NCI-H2227 (cell line): Measurements from ENCODE around the gene EFL1.
"Not testable (repeated sequence)": the region's sequence is repeated elsewhere in the genome, so short reads cannot be mapped to it uniquely, and the experiment has no call there.

Experiments used
- DNase-seq: peaks from one replicate; lab custom pipeline; 2025; ENCODE audit not compliant: unreplicated experiment; lab: John Stamatoyannopoulos, UW

Gene EFL1

GRCh38 chr15:82281276-82281675, 18.7 kb upstream of the EFL1 start:
- DNase-seq: not testable (repeated sequence)

GRCh38 chr15:82275410-82275809, 12.9 kb upstream of the EFL1 start:
- DNase-seq: no peak

DNA sequence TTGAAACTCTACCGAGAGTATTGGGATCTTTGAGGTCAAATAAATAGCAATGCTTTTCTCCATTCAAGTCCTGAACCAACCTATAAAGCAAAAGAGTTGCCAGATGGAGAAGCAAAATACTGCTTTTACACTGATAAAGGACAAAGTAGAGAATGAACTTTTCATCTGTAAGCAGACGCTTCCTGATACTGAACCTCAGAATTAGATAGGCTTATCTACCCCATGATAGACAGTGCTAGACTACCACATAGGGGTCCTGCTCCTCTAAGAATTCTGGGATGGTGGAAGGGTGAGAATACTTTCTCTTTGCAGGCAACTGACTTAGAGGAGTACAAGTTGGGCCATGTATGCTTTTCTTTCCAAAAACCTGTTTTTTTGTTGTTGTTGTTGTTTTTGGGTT, 9.6 kb upstream of the EFL1 start:
- no peak for DNase-seq

GRCh38 chr15:82268454-82268853, 5.9 kb upstream of the EFL1 start:
- not testable (repeated sequence) for DNase-seq

GRCh38 chr15:82267137-82267536, 4.6 kb upstream of the EFL1 start:
- not testable (repeated sequence) for DNase-seq

DNA sequence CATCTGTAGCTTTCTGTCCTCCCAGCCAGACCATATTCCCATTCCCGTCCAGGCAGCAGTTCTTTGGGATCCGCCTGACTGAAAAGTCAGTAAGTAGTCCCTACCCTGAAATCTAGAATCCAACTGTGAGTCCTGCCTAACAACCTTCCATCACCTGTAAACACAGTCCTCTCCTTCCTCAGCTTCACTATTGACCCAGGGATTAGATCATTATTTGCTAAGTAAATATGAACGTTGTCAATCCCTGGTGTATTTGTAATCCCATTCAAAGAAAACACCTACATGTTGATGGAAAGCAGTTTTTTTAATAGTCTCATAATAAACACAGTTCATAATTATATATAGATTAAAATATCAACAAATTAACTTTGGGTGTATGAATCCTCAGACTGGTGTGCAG, 816 bp upstream of the EFL1 start:
- no peak for DNase-seq

DNA sequence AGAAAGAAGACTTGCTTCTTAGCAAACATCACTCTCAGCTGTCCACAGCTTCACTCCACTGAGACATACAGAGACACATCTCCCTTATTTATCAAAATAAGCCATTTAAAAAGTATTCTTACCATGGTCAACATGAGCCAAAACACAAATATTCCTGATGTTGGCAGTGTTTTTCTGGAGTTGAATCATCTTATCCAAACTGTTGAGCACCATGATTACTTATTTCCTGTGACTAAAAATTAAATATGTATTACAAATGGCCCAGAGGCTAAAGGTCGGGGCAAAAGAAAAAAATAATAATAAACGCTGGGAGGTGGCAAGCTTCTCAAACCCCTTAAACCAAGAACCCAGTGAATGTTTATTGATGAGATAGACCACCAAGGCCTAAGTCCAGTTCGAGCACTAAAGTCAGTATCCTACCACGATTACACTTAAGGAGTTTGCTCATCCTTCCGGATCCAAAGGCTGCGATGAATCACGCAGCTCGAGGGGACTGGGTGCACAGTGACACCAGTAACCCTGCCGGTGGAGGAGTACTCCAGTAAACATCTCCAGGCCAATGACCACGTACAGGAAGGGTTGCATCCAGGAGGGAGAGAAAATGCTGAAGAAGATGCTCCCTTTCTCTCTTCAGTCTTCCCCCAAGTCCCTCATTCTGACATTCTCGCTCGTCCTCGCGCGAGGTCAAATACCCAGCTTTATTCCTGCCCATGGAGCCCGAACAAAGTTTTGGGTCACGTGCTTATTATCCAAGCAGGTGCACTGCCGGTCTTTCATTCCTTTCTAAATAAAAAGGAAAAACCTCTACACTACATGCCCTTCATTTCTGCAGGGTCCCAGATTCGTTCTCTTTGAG, 740 bp downstream of the EFL1 start:
- peak; percentile 41 for DNase-seq

GRCh38 chr15:82248261-82248660, 14.3 kb downstream of the EFL1 start:
- DNase-seq: not testable (repeated sequence)

DNA sequence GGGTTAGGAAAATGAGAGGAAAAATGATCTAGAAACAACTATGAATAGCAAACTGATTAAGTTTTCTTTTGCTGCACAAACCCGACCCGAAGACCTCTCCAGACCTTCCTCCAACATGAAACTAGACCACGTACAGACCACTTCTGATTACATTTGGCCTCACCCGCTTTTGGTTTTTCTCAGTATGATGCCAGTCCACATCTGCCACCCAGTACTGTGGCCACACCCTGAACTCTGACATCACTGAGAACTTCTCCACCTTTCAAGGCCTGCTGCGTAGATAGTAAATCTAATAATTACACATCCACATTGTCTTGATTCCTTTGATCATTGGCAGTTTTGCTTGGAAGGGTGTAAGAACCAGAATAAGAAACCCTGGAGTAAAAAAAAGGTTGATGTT, 16.6 kb downstream of the EFL1 start:
- not testable (repeated sequence) for DNase-seq

- not testable (repeated sequence) for DNase-seq
These were observed 18.9 kb downstream of the EFL1 start for GRCh38 chr15:82243644-82244043.

DNA sequence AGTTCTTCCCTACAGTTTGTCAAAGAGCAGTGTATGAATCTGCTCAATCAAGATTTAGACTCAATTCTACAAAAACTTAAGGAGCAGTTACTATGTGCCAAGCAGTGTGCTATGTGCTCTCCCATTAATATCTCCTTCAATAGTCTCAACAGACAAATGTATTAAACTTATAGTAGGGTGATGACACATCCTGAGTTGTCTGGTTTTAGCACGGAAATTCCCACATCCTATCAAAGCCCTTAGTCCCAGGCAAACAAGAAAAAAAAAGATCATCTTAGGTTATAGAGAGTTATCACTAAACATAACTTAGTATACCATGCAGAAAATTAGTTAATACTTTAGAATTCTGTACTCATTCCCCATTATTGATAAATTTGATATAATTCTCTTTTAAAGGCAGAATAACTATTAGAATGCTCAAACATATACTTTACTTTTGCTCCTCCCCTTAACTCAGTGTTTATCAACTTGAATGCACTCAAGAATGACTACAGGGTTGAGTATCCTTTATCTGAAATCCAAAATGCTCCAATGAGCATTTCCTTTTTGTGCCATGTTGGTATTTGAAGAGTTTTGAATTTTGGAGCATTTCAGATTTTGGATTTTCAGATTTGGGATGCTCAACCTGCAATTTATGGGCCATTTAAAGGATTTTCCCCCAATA, 20.6 kb downstream of the EFL1 start:
- not testable (repeated sequence) for DNase-seq

DNA sequence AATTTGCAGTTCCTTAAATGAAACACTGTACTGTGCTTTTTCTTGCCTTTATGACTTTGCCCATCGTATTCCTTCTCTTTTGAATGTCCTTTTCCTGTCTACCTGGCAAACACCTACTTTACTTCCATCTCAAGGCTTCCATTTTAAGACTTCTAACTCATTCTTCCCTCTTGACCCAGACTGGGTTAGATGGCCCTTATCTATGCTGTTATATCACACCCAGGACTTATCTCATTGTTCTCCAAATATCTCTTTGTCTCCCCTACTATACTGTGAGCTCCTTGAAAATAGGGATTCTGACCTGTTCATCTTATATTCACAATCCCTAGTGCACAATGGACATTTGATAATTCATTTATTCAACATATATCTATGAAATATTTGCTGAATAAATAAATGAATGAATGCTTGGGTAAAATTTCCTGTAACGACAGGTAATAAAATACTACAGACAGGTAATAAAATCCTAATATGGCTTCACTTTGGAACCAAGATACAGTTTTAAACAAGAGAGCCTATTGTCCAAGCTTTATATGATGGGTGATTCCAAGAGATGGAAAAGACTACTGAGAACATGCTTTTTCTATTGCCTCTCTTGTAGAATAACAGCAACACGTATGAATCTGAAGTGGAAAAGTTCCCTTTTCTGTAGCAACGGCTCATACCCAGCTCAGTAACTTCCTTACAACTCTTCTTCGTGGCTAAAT, 22.7 kb downstream of the EFL1 start:
- no peak for DNase-seq

- not testable (repeated sequence) for DNase-seq
These were observed 24.5 kb downstream of the EFL1 start for GRCh38 chr15:82237944-82238534.

DNA sequence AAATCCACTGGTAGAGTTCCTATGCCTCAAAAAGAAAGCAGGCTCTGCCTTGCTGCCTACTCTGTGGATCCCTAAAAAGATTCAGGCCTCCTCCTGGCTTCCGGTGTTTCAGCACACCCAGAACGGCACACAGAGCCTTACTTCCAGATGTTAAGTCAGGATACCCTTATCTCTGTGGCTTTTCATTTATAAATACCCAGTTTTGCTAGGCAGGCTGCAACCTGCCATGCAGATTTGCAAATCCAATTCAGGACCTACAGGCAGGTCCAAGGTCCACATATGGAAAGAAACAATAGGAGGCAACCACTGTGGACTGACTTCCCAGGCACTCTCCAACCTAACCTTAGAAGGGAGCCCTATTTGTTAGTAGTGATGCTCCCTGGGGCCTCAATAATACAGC, 30.7 kb downstream of the EFL1 start:
- DNase-seq: no peak

- DNase-seq: no peak
These were observed 31.3 kb downstream of the EFL1 start for GRCh38 chr15:82231233-82231632.

DNA sequence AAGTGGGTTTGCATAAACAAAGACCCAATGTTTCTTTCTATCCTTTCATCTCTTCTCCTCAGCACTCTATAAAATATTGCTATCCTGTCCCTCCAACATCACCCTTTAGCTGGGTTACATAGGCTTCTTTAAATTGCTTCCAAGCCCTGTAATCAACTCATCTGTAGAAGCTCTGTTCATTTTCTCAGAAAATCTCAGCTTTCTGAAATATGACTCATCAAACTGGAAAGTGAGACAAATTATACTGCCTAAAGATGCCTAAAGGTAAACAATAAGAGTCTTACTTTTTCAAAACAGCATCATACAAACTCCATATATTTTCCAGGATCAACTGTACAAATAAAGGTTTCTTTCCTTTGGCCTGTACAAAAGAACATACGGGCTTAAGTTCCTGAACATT, 33.8 kb downstream of the EFL1 start:
- no peak for DNase-seq

GRCh38 chr15:82221535-82221934, 41.0 kb downstream of the EFL1 start:
- not testable (repeated sequence) for DNase-seq

- DNase-seq: not testable (repeated sequence)
These were observed 46.4 kb downstream of the EFL1 start for GRCh38 chr15:82216092-82216491.

DNA sequence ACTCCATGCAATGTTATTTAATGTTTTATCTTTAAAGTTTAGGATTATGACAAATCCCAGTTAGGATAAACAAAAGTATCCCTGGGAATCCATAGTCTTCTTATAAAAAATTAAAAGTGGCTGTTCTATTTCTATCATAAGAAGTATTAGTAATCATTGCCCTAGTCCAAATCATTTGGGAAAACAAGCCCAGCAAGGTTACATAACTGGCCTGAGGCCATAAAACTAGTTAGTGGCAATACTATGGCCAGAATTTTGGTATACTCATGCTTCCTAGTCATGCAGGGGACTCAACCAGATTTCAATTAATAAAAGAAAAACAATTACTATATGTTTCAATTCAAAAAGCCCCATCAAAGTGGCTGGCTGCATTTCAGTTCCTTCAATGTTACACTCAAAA, 50.3 kb downstream of the EFL1 start:
- not testable (repeated sequence) for DNase-seq

DNA sequence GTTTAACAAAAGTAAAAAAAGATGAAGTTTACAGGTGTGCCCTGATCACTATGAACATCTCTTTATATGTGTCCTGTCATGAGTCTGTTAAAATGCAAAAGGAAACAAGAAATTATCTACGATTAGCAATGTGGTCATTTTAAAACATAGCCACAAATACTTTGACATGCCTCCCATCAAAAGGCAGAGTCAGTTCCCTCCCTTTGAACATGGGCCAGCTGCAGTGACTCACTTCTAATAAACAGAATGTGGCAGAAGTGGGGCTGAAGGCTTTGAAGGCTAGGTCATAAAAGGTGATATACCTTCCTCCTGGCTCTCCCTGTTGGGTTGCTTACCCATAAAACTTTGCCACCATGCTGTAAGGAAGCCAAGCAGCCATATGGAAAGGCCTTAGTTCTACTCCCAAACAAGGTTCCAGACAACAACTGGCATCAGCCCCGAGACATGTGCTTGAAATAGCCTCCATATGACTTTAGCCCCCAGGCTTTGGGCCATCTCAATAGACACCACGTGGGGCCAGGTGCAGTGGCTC, 52.4 kb downstream of the EFL1 start:
- not testable (repeated sequence) for DNase-seq

GRCh38 chr15:82204575-82204974, 58.0 kb downstream of the EFL1 start:
- DNase-seq: not testable (repeated sequence)
